WERI-Rb-1 (cell line): ENCODE measurements around the gene INHBB.

Experiments
- DNase-seq: peaks from one replicate; pipeline ENCODE4 v3.0.0-alpha.2; 2020
- H3K27ac ChIP-seq: fragments of 250-450 bp; sonication (Bioruptor Pico); 2 replicates; pipeline ENCODE4 v1.5.1; 2020; ENCODE audit warnings: mild to moderate bottlenecking, moderate library complexity
- H3K27me3 ChIP-seq: fragments of 250-450 bp; sonication (Bioruptor Pico); 2 replicates; pipeline ENCODE4 v1.5.1; 2021; ENCODE audit warnings: mild to moderate bottlenecking, low read depth, moderate library complexity; ENCODE audit not compliant: insufficient read depth, severe bottlenecking
- H3K36me3 ChIP-seq: fragments of 250-450 bp; sonication (Bioruptor Pico); 2 replicates; pipeline ENCODE4 v1.5.1; 2020; ENCODE audit warnings: mild to moderate bottlenecking, moderate library complexity
- H3K4me3 ChIP-seq: 2 replicates; pipeline ENCODE4 v1.5.1; 2011; ENCODE audit warnings: low read depth, mild to moderate bottlenecking, control low read depth, low read length
- H3K9me3 ChIP-seq: fragments of 250-450 bp; sonication (Bioruptor Pico); 2 replicates; pipeline ENCODE4 v1.5.1; 2021; ENCODE audit warnings: mild to moderate bottlenecking, moderate library complexity; ENCODE audit not compliant: severe bottlenecking
- CTCF ChIP-seq: IDR thresholded peaks from 2 replicates; pipeline ENCODE4 v1.5.1; 2011; ENCODE audit warnings: low read depth, mild to moderate bottlenecking, control low read depth, inconsistent platforms, low read length

The INHBB gene

GRCh38 chr2:120372816-120373215 is 26.9 kb downstream of the INHBB start:
- no peak overlapping the region for H3K27ac ChIP-seq
- DNase-seq: no peak
- no peak for TF ChIP-seq CTCF
- no peaks in the 10 kb centered on the region for H3K27me3 ChIP-seq
- no peak overlapping the region for H3K4me3 ChIP-seq
- no peaks in the 10 kb centered on the region for H3K9me3 ChIP-seq
- no peaks in the 10 kb centered on the region for H3K36me3 ChIP-seq

- Histone ChIP-seq H3K27ac (no peak overlapping the region), H3K36me3 (no peaks in the 10 kb centered on the region), H3K4me3 (no peak overlapping the region), H3K27me3 (no peaks in the 10 kb centered on the region), H3K9me3 (no peaks in the 10 kb centered on the region)
- no peak for DNase-seq
- no peak for TF ChIP-seq CTCF
Measured at GRCh38 chr2:120373424-120373823, 27.5 kb downstream of the INHBB start.

GRCh38 chr2:120374821-120375220 is 28.9 kb downstream of the INHBB start:
- no peak overlapping the region for H3K27ac ChIP-seq
- no peak for TF ChIP-seq CTCF
- no peak overlapping the region for H3K4me3 ChIP-seq
- no peaks in the 10 kb centered on the region for H3K27me3 ChIP-seq
- no peaks in the 10 kb centered on the region for H3K36me3 ChIP-seq
- no peak for DNase-seq
- H3K9me3 ChIP-seq: no peaks in the 10 kb centered on the region

GRCh38 chr2:120375251-120376020 is 29.5 kb downstream of the INHBB start:
- no peak for TF ChIP-seq CTCF
- Histone ChIP-seq H3K4me3 (no peak overlapping the region), H3K9me3 (no peaks in the 10 kb centered on the region), H3K27ac (no peak overlapping the region), H3K36me3 (no peaks in the 10 kb centered on the region), H3K27me3 (no peaks in the 10 kb centered on the region)
- no peak for DNase-seq

- no peak for DNase-seq
- no peaks in the 10 kb centered on the region for H3K27me3 ChIP-seq
- H3K9me3 ChIP-seq: no peaks in the 10 kb centered on the region
- H3K36me3 ChIP-seq: no peaks in the 10 kb centered on the region
- no peak for TF ChIP-seq CTCF
- H3K27ac ChIP-seq: no peak overlapping the region
- no peak overlapping the region for H3K4me3 ChIP-seq
Measured at GRCh38 chr2:120376101-120376500, 30.2 kb downstream of the INHBB start.
